Activated CD4-positive, alpha-beta T cell treated with anti-CD3 and anti-CD28 coated beads for 36 hours (primary cell): ENCODE results near the gene CBX2. TPM values are rescaled to one million over a fixed set of nuclear protein-coding genes. Genes with fewer than 3 reads are reported as not detected.

Experiments used
- ATAC-seq: fragments of 200-7000 bp; cut with Tn5 transposase; one replicate; pipeline ENCODE4 v1.10.0; 2021; ENCODE audit warnings: mild to moderate bottlenecking, moderate library complexity
- CTCF ChIA-PET: fragments of 350-600 bp; sonication (Branson Sonifier 250); formaldehyde crosslinking; loops from one replicate; lab custom pipeline; 2021; ENCODE audit warnings: antibody characterized with exemption; lab: Charles Lee
- POLR2A ChIA-PET: fragments of 350-600 bp; sonication (Branson Sonifier 250); formaldehyde crosslinking; loops from one replicate; lab custom pipeline; 2021; ENCODE audit warnings: antibody characterized with exemption, inconsistent platforms; lab: Charles Lee
- DNase-seq: peaks from one replicate; pipeline ENCODE4 v3.0.0-alpha.2; 2020
- H3K27ac Mint-ChIP-seq: one replicate; pipeline ENCODE4 v1.8.0; 2021; ENCODE audit warnings: mixed read lengths
- H3K27me3 Mint-ChIP-seq: one replicate; pipeline ENCODE4 v1.8.0; 2021; ENCODE audit warnings: mixed read lengths
- H3K36me3 Mint-ChIP-seq: one replicate; pipeline ENCODE4 v1.8.0; 2021; ENCODE audit warnings: low read depth, mixed read lengths
- H3K4me1 Mint-ChIP-seq: one replicate; pipeline ENCODE4 v1.8.0; 2021; ENCODE audit warnings: mixed read lengths
- H3K4me3 Mint-ChIP-seq: one replicate; pipeline ENCODE4 v1.8.0; 2021; ENCODE audit warnings: mild to moderate bottlenecking, moderate library complexity, mixed read lengths
- H3K9me3 Mint-ChIP-seq: one replicate; pipeline ENCODE4 v1.8.0; 2021; ENCODE audit warnings: low read depth, mixed read lengths
- intact Hi-C, 2 experiments: fragments of 100-400 bp; cut with DNase I in 1 of 2; cut with micrococcal nuclease in 1 of 2; formaldehyde crosslinking; loops; one replicate each; pipeline versions ENCODE4 v1.14.2 to v1.15.1; 2022 to 2024; cut with DNase I, micrococcal nuclease
- total RNA-seq, 2 experiments: library from RNA; stranded (reverse); gene quantifications; one replicate each; pipeline ENCODE4 v1.2.3, GENCODE V29; 2021

Gene CBX2
- total RNA-seq, 2 experiments from 2014 or later = 4.2 to 4.3 TPM

DNA sequence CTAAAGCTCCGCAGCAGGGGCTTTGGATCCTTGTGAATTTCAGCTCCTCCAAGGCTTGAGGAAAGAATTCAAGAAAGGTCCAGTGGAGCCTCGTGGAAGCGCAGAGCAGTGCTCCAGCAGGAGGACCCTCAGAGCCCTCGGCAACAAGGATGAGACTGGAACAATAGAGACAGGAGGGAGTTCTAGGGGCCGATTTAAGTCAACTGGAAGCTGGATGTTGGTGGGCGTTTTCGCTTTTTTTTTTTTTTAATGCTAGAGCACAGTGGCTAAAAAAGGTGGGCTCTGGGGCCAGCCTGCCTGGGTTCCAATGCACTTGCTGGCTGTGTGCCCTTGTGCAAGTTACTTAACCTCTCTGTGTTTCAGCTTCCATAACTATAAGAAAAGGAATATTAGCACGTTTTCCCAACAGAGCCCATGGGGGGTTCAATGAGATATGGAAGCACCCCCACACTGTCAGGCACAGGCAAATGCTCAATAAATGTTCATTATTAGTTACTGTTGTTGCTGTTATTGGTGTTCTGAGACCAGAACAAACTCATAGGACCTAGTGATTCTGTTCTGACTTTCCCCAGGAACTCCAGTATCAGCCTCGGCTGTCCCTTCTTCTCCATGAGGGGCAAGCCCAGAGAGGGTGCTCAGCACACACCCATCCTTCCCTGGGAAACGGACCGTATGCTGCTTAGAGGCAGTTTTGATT, 24.2 kb downstream of the CBX2 start:
- POLR2A ChIA-PET = no interaction called here
- Mint-ChIP-seq H3K4me3 (no peak overlapping the region), H3K4me1 (peaks cover 46% of the 10 kb centered on the region), H3K27ac (no peak overlapping the region), H3K27me3 (peaks cover 61% of the 10 kb centered on the region), H3K36me3 (no peaks in the 10 kb centered on the region), H3K9me3 (peaks cover 1% of the 10 kb centered on the region)
- ATAC-seq (no peak), DNase-seq (no peak)
- CTCF ChIA-PET = interaction anchor here (1.0 to 1.8 kb wide), 4 partner anchors 13 to 53 kb away, joined by 3 to 4 read pairs (median 4); no protein-coding TSS in a partner anchor
- intact Hi-C loops = loop anchor here in 1 of 2 experiments (10.0 kb wide), 1 partner anchor 1593 kb away; the partner anchor contains the start of gene BAHCC1

DNA sequence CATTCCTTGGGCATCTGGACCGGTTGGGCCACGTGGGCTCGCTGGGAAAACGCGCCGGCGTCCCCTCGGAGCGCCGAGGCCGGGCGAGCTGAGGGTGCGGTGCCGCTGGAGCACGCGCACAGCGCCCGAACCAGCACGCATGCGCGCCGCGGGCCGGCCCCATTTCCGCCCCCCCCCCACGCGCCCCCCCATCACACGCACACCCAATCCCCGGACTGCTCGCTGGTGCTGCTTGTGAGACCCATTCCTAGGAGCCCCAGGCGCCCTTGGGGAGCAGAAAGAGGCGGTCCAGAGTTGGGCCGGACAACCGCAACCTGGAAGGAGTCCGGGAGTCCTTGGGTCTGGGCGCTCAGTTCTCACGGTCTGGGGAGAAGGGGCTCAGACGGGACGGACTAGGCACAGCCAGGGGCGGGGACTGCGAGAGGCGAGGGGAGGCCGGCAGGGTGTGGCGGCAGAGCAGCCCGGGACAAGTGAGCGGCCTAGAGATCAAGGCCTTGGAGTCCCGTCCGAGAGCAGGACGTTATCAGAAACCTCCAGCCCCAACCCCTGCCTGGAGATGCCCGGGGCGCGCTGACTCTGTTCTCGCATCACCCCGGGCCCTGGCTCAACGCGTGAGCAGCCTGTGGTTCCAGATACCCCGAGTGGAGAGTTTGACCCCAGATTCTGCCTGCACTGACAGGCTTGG, 24.9 kb downstream of the CBX2 start:
- no peak for ATAC-seq
- H3K4me1 Mint-ChIP-seq = peaks cover 48% of the 10 kb centered on the region
- CTCF ChIA-PET = interaction anchor here (1.0 to 1.8 kb wide), 3 partner anchors 12 to 43 kb away, joined by 3 to 4 read pairs (median 4); no protein-coding TSS in a partner anchor
- no peaks in the 10 kb centered on the region for H3K36me3 Mint-ChIP-seq
- intact Hi-C loops = loop anchor here in 1 of 2 experiments (10.0 kb wide), 1 partner anchor 1592 kb away; the partner anchor contains the start of gene BAHCC1
- no peak overlapping the region for H3K4me3 Mint-ChIP-seq
- peaks cover 1% of the 10 kb centered on the region for H3K9me3 Mint-ChIP-seq
- POLR2A ChIA-PET = no interaction called here
- H3K27me3 Mint-ChIP-seq = peaks cover 66% of the 10 kb centered on the region
- DNase-seq = peak; percentile 35
- H3K27ac Mint-ChIP-seq = no peak overlapping the region

- intact Hi-C loops = loop anchor here in 1 of 2 experiments (10.0 kb wide), 1 partner anchor 1591 kb away; the partner anchor contains the start of gene BAHCC1
- Mint-ChIP-seq H3K9me3 (peaks cover 1% of the 10 kb centered on the region), H3K36me3 (no peaks in the 10 kb centered on the region), H3K27me3 (peaks cover 69% of the 10 kb centered on the region), H3K4me3 (no peak overlapping the region), H3K27ac (peak overlapping the region; percentile 63), H3K4me1 (peaks cover 45% of the 10 kb centered on the region)
- POLR2A ChIA-PET = interaction anchor here (2.1 kb wide), 1 partner anchor 36 kb away, joined by 6 read pairs; the partner anchor contains the start of gene CBX4
- ATAC-seq (no peak), DNase-seq (no peak)
- CTCF ChIA-PET = interaction anchor here (0.6 to 1.0 kb wide), 3 partner anchors 8 to 20 kb away, joined by 3 to 4 read pairs (median 3); no protein-coding TSS in a partner anchor
These were observed 25.6 kb downstream of the CBX2 start for GRCh38 chr17:79803421-79803996.

- Mint-ChIP-seq H3K27me3 (peaks cover 72% of the 10 kb centered on the region), H3K27ac (peak overlapping the region; percentile 63), H3K4me3 (peak overlapping the region; percentile 66), H3K4me1 (peaks cover 43% of the 10 kb centered on the region), H3K9me3 (peaks cover 1% of the 10 kb centered on the region), H3K36me3 (no peaks in the 10 kb centered on the region)
- POLR2A ChIA-PET = interaction anchor here (0.6 to 2.1 kb wide), 2 partner anchors 35 to 1683 kb away, joined by 3 to 6 read pairs; partner anchors contain the start of gene CBX4
- DNase-seq = peak; percentile 91
- CTCF ChIA-PET = interaction anchor here (0.5 to 1.8 kb wide), 8 partner anchors 7 to 58 kb away, joined by 3 to 6 read pairs (median 4); no protein-coding TSS in a partner anchor
- peak; percentile 82 for ATAC-seq
- intact Hi-C loops = loop anchor here (1.0 to 10.0 kb wide), 4 partner anchors 8 to 1591 kb away; partner anchors contain the start of genes BAHCC1 (in 1 of the 2) and CBX2 (in 1 of the 2)
These were observed 26.3 kb downstream of the CBX2 start for GRCh38 chr17:79803997-79804855.

- Mint-ChIP-seq H3K27ac (peak overlapping the region; percentile 35), H3K4me3 (peak overlapping the region; percentile 66), H3K4me1 (peaks cover 40% of the 10 kb centered on the region), H3K36me3 (no peaks in the 10 kb centered on the region), H3K9me3 (peaks cover 1% of the 10 kb centered on the region), H3K27me3 (peaks cover 67% of the 10 kb centered on the region)
- CTCF ChIA-PET = interaction anchor here (0.5 to 1.8 kb wide), 7 partner anchors 13 to 59 kb away, joined by 3 to 6 read pairs (median 4); partner anchors contain the start of gene CBX4
- DNase-seq = peak; percentile 47
- peak; percentile 6 for ATAC-seq
- intact Hi-C loops = loop anchor here (1.0 to 10.0 kb wide), 5 partner anchors 7 to 1590 kb away; partner anchors contain the start of genes BAHCC1 (in 1 of the 2) and CBX2 (in 1 of the 2)
- POLR2A ChIA-PET = interaction anchor here (0.6 to 2.1 kb wide), 2 partner anchors 34 to 1684 kb away, joined by 3 to 6 read pairs; partner anchors contain the start of gene CBX4
These were observed 27.1 kb downstream of the CBX2 start for GRCh38 chr17:79804856-79805696.

GRCh38 chr17:79806446-79806760, 28.5 kb downstream of the CBX2 start:
- CTCF ChIA-PET = interaction anchor here (0.6 to 1.7 kb wide), 2 partner anchors 33 to 34 kb away, joined by 5 read pairs; partner anchors contain the start of gene CBX4

DNA sequence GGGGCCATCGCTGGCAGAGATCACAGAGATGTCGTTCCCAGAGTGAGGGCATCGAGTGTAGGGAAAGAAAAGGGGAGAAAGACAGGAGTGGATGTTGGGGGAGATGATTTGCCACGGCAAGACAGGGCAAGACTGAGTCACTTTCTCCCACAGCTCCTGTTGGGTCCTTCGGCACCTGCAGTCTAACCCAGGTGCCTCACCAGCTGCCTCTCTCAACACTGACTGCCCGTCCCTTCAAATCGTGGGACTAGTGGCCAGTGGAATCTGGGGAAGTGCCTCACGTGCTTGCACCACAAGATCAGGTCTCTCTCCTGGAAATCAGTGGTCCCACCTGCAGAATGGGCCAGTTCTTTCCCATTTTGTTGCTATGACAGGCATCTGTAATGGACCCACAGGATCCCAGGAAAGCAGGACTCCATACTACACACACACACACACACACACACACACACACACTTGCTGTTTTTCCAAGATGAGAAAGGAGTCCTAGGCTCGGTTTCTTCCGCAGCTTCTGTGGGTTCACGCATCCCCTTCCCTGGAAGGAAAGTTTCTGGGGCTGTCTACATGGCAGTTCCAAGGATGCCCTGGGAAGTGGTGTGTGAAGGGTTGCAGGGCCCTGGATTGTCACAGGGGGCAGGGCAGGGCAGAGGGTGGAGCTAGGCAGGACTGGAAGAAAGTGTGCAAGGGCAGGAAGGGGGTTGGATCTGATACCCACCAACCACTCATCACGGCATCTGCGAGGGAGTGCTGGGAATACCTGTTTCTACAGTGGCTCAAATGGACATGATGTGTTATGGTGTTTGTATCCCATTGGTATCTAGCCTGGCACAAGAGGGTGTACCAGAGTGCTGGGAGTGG, 29.1 kb downstream of the CBX2 start:
- ChIA-PET CTCF (interaction anchor here (0.6 to 1.3 kb wide), 4 partner anchors 18 to 54 kb away, joined by 3 to 5 read pairs (median 4); no protein-coding TSS in a partner anchor), POLR2A (no interaction called here)
- Mint-ChIP-seq H3K36me3 (no peaks in the 10 kb centered on the region), H3K27me3 (peaks cover 68% of the 10 kb centered on the region), H3K4me1 (peaks cover 44% of the 10 kb centered on the region), H3K9me3 (no peaks in the 10 kb centered on the region), H3K27ac (no peak overlapping the region), H3K4me3 (no peak overlapping the region)
- ATAC-seq (no peak), DNase-seq (no peak)
- intact Hi-C loops = loop anchor here (5.0 to 10.0 kb wide), 2 partner anchors 60 to 1588 kb away; partner anchors contain the start of gene BAHCC1 (in 1 of the 2)

More at GRCh38 chr17:79806446-79806760, 28.5 kb downstream of the CBX2 start:
- Mint-ChIP-seq H3K4me3 (no peak overlapping the region), H3K36me3 (no peaks in the 10 kb centered on the region), H3K9me3 (peaks cover 1% of the 10 kb centered on the region), H3K27me3 (peaks cover 68% of the 10 kb centered on the region), H3K27ac (no peak overlapping the region), H3K4me1 (peaks cover 39% of the 10 kb centered on the region)
- intact Hi-C loops = loop anchor here (5.0 to 10.0 kb wide), 2 partner anchors 59 to 1588 kb away; partner anchors contain the start of gene BAHCC1 (in 1 of the 2)
- DNase-seq = no peak
- POLR2A ChIA-PET = no interaction called here
- no peak for ATAC-seq

- intact Hi-C loops = loop anchor here (5.0 to 10.0 kb wide), 2 partner anchors 62 to 1586 kb away; partner anchors contain the start of gene BAHCC1 (in 1 of the 2)
These were observed 31.0 kb downstream of the CBX2 start for GRCh38 chr17:79808763-79809529.

More at GRCh38 chr17:79808763-79809529, 31.0 kb downstream of the CBX2 start:
- POLR2A ChIA-PET = no interaction called here
- H3K36me3 Mint-ChIP-seq = no peaks in the 10 kb centered on the region
- CTCF ChIA-PET = interaction anchor here (1.3 to 1.9 kb wide), 3 partner anchors 9 to 20 kb away, joined by 3 to 5 read pairs (median 3); partner anchors contain the start of gene CBX8
- H3K27ac Mint-ChIP-seq = no peak overlapping the region
- peaks cover 44% of the 10 kb centered on the region for H3K4me1 Mint-ChIP-seq
- peak overlapping the region; percentile 19 for H3K4me3 Mint-ChIP-seq
- H3K9me3 Mint-ChIP-seq = no peaks in the 10 kb centered on the region
- DNase-seq (peak; percentile 56), ATAC-seq (peak; percentile 15)
- H3K27me3 Mint-ChIP-seq = peaks cover 60% of the 10 kb centered on the region
